B cell (primary cell): ENCODE results near the gene EPB41L3. TPM values are rescaled to one million over a fixed set of nuclear protein-coding genes. Genes with fewer than 3 reads are reported as not detected.

Experiments
- ATAC-seq: fragments of 200-7000 bp; cut with Tn5 transposase; one replicate; pipeline ENCODE4 v1.10.0; 2021; ENCODE audit warnings: low read depth, mild to moderate bottlenecking, moderate number of reproducible peaks, moderate library complexity
- CTCF ChIA-PET: fragments of 350-600 bp; sonication (Branson Sonifier 250); formaldehyde crosslinking; loops from one replicate; lab custom pipeline; 2021; ENCODE audit warnings: antibody characterized with exemption, inconsistent platforms; lab: Charles Lee
- POLR2A ChIA-PET: fragments of 350-600 bp; sonication (Branson Sonifier 250); formaldehyde crosslinking; loops from one replicate; lab custom pipeline; 2021; ENCODE audit warnings: antibody characterized with exemption; lab: Charles Lee
- DNase-seq: peaks from one replicate; pipeline ENCODE4 v3.0.0; 2013
- H2AFZ ChIP-seq: 2 replicates; pipeline ENCODE4 v1.6.1; 2012; ENCODE audit warnings: mild to moderate bottlenecking, low read depth, low read length; ENCODE audit not compliant: insufficient read depth, poor library complexity, severe bottlenecking
- H3K27ac ChIP-seq, 2 donors: 1 replicate in 1 of 2; 2 replicates in 1 of 2; pipeline ENCODE4 v1.5.1; 2012 to 2013; ENCODE audit warnings: low read length in 2 of 2, mild to moderate bottlenecking in 2 of 2, moderate library complexity in 1 of 2
- H3K27me3 ChIP-seq, 4 experiments: fragments of 200-600 bp in 1 of 4; sonication (generic) in 1 of 4; replicated peaks in 1 of 4; 1 replicate in 2 of 4; 2 replicates in 2 of 4; pipeline versions ENCODE4 v1.6.1 to v1.7.0; 2013 to 2016; ENCODE audit warnings: low read length in 3 of 4, mild to moderate bottlenecking in 2 of 4, mixed read lengths in 1 of 4, moderate library complexity in 1 of 4; ENCODE audit not compliant: insufficient read depth in 4 of 4, control insufficient read depth in 3 of 4; ENCODE audit errors: control extremely low read depth in 1 of 4
- H3K36me3 ChIP-seq, 2 experiments: replicated peaks in 1 of 2; 1 replicate in 1 of 2; 2 replicates in 1 of 2; pipeline versions ENCODE4 v1.6.1 to v1.7.1; 2013; ENCODE audit warnings: low read length in 1 of 2; ENCODE audit not compliant: insufficient read depth in 2 of 2, control insufficient read depth in 1 of 2; ENCODE audit errors: control extremely low read depth in 1 of 2, extremely low read depth in 1 of 2
- H3K4me1 ChIP-seq, 2 donors: fragments of 200-600 bp in 1 of 2; sonication (generic) in 1 of 2; 1 replicate in 1 of 2; 2 replicates in 1 of 2; pipeline versions ENCODE4 v1.5.1 to v1.6.1; 2013 to 2017; ENCODE audit warnings: low read length in 2 of 2; ENCODE audit not compliant: control insufficient read depth in 2 of 2, insufficient read depth in 2 of 2
- H3K4me2 ChIP-seq: replicated peaks from 2 replicates; pipeline ENCODE3; 2012; ENCODE audit warnings: mild to moderate bottlenecking, low read depth, low read length; ENCODE audit not compliant: poor library complexity, severe bottlenecking
- H3K4me3 ChIP-seq, 5 experiments: fragments of 200-600 bp in 1 of 5; sonication (generic) in 1 of 5; 1 replicate in 3 of 5; 2 replicates in 2 of 5; pipeline versions ENCODE4 v1.5.1 to v1.7.0; 2011 to 2016; ENCODE audit warnings: low read length in 4 of 5, mild to moderate bottlenecking in 4 of 5, low read depth in 2 of 5, control low read depth in 1 of 5, moderate library complexity in 1 of 5; ENCODE audit not compliant: insufficient read depth in 1 of 5; ENCODE audit errors: control extremely low read depth in 1 of 5, extremely low read depth in 1 of 5
- H3K79me2 ChIP-seq: fragments of 200-600 bp; sonication (generic); one replicate; pipeline ENCODE4 v1.6.0; 2016; ENCODE audit warnings: low read length; ENCODE audit not compliant: control insufficient read depth, insufficient read depth
- H3K9ac ChIP-seq: fragments of 200-600 bp; sonication (generic); 2 replicates; pipeline ENCODE4 v1.6.1; 2017; ENCODE audit warnings: mild to moderate bottlenecking, low read length, moderate library complexity
- H3K9me3 ChIP-seq, 3 donors: one replicate each; pipeline versions ENCODE4 v1.6.1 to v1.7.1; 2013; ENCODE audit warnings: low read length in 2 of 3; ENCODE audit not compliant: control insufficient read depth in 2 of 3, insufficient read depth in 1 of 3; ENCODE audit errors: control extremely low read depth in 1 of 3
- H4K20me1 ChIP-seq: 2 replicates; pipeline ENCODE4 v1.6.0; 2012; ENCODE audit warnings: mild to moderate bottlenecking, low read length; ENCODE audit not compliant: insufficient read depth, control insufficient read depth, poor library complexity, severe bottlenecking
- H3K27ac Mint-ChIP-seq: one replicate; pipeline ENCODE4 v1.8.0; 2021; ENCODE audit warnings: mixed read lengths
- H3K27me3 Mint-ChIP-seq: one replicate; pipeline ENCODE4 v1.8.0; 2021; ENCODE audit warnings: mixed read lengths
- H3K4me1 Mint-ChIP-seq: one replicate; pipeline ENCODE4 v1.8.0; 2021; ENCODE audit warnings: mixed read lengths
- H3K4me3 Mint-ChIP-seq: one replicate; pipeline ENCODE4 v1.8.0; 2021; ENCODE audit warnings: mixed read lengths
- H3K9me3 Mint-ChIP-seq: one replicate; pipeline ENCODE4 v1.8.0; 2022; ENCODE audit warnings: mixed read lengths; ENCODE audit not compliant: insufficient read depth
- CTCF ChIP-seq: fragments of 200-600 bp; IDR thresholded peaks from one replicate; pipeline ENCODE4 v1.8.0; 2022; ENCODE audit warnings: antibody characterized with exemption, mild to moderate bottlenecking
- EZH2 ChIP-seq: IDR thresholded peaks from 2 replicates; pipeline ENCODE4 v1.6.1; 2012; ENCODE audit warnings: borderline replicate concordance, low read depth, mild to moderate bottlenecking, moderate library complexity, low read length; ENCODE audit not compliant: insufficient read depth, poor library complexity, severe bottlenecking
- WGBS: methylation state at CpG from one replicate; pipeline ENCODE4 v1.1.5; 2013; ENCODE audit warnings: missing lambda C conversion rate; ENCODE audit not compliant: insufficient coverage; 5-methylcytosine and 5-hydroxymethylcytosine counted together
- intact Hi-C: fragments of 100-400 bp; cut with micrococcal nuclease; formaldehyde crosslinking; loops from one replicate; pipeline ENCODE4 v1.10.0; 2022
- polyA plus RNA-seq: library from polyadenylated mRNA; depleted of rRNA; stranded (reverse); fragments of >200 nt; gene quantifications from 2 replicates; pipeline ENCODE4 v1.2.3, GENCODE V29; 2012
- total RNA-seq, 2 donors: library from RNA; stranded (reverse); fragments of 120-200 nt in 1 of 2; gene quantifications; 1 replicate in 1 of 2; 2 replicates in 1 of 2; pipeline versions ENCODE4 v1.2.3 to v1.2.4, GENCODE V29; 2013 to 2022

The EPB41L3 gene
- total and polyA plus RNA-seq, 2 donors (not counting 1 experiment from before 2014, with no cell fraction given), result 0.57 to 0.58 TPM

DNA sequence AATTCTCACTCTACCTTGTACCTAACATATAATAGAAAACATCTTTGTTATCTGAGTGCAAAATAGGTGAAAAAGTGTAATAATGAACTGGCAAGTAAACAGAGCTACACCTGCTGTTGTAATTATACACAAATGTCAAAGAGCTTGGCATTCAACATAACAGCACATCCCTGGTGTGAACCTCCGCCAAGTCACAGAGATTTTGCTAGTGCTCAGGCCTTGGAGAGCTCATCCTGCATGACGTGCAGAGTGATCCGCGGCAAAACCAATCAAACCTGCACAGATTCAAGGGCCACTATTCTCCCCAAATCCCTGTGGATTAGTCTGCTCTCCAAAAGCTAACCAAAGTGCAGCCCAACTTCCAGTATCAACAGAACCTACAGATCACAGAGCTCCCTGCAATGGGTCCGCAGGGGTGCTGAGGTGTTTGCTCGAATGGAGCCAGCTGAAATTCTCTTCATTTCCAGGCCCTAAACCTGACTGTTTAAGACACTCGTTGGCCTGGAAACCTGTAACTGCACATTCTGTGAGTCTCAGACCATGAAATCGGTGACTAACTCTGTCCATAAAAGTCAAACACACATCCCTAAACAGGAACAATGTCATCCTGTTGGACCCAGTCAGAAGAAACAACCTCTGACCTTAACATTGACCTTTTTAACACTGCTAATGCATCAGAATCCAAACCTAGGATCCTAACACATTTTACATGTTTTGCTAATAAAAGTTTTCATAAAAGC, 111.8 kb downstream of the EPB41L3 start:
- no peaks in the 10 kb centered on the region for H4K20me1 ChIP-seq
- H3K27me3 ChIP-seq, result no peaks in the 10 kb centered on the region
- Mint-ChIP-seq H3K4me1 (no peaks in the 10 kb centered on the region), H3K27ac (no peak overlapping the region), H3K27me3 (peaks cover 12% of the 10 kb centered on the region), H3K4me3 (no peak overlapping the region), H3K9me3 (no peaks in the 10 kb centered on the region)
- DNase-seq (no peak), ATAC-seq (no peak)
- no peaks in the 10 kb centered on the region for H3K79me2 ChIP-seq
- POLR2A ChIA-PET, result no interaction called here
- no peak overlapping the region for H3K27ac ChIP-seq
- H3K4me2 ChIP-seq, result no peak overlapping the region
- TF ChIP-seq CTCF, result no peak
- no peak for TF ChIP-seq EZH2
- CTCF ChIA-PET, result no interaction called here
- H3K4me1 ChIP-seq, result no peaks in the 10 kb centered on the region
- 91% methylated on average over 8 of the region's 8 CpGs for WGBS
- no peaks in the 10 kb centered on the region for H3K9me3 ChIP-seq
- no peak overlapping the region for H3K4me3 ChIP-seq
- no peak overlapping the region for H3K9ac ChIP-seq
- intact Hi-C loops, result no loop called here
- H3K36me3 ChIP-seq, result no peaks in the 10 kb centered on the region
- H2AFZ ChIP-seq, result no peak overlapping the region

- intact Hi-C loops, result no loop called here
- H4K20me1 ChIP-seq, result no peaks in the 10 kb centered on the region
- H3K4me2 ChIP-seq, result no peak overlapping the region
- no peaks in the 10 kb centered on the region for H3K9me3 ChIP-seq
- ATAC-seq, result no peak
- no peaks in the 10 kb centered on the region for H3K4me1 Mint-ChIP-seq
- peaks cover 21% of the 10 kb centered on the region for H3K27me3 Mint-ChIP-seq
- no peaks in the 10 kb centered on the region for H3K36me3 ChIP-seq
- ChIA-PET CTCF (interaction anchor here (1.0 to 1.4 kb wide), 2 partner anchors 9 to 14 kb away, joined by 3 to 6 read pairs; no protein-coding TSS in a partner anchor), POLR2A (no interaction called here)
- H3K4me1 ChIP-seq, result no peaks in the 10 kb centered on the region
- no peaks in the 10 kb centered on the region for H3K27me3 ChIP-seq
- WGBS, result 100% methylated on average over 1 of the region's 7 CpGs
- H3K27ac ChIP-seq, result no peak overlapping the region
- DNase-seq, result no peak
- H3K9ac ChIP-seq, result no peak overlapping the region
- no peak overlapping the region for H3K27ac Mint-ChIP-seq
- H3K4me3 ChIP-seq, result no peak overlapping the region
- TF ChIP-seq CTCF, result no peak
- no peak overlapping the region for H3K4me3 Mint-ChIP-seq
- no peaks in the 10 kb centered on the region for H3K9me3 Mint-ChIP-seq
- no peak overlapping the region for H2AFZ ChIP-seq
- H3K79me2 ChIP-seq, result no peaks in the 10 kb centered on the region
Observed at GRCh38 chr18:5430131-5430530, 113.7 kb downstream of the EPB41L3 start.
